Stimulated activated CD8-positive, alpha-beta memory T cell treated with anti-CD3 and anti-CD28 coated beads, Interleukin-4, amount 100 ng/mL, for 24 hours (primary cell): ENCODE data around the gene CNTNAP5.

Experiments used
- DNase-seq: peaks from one replicate; pipeline ENCODE4 v3.0.0-alpha.2; 2020; ENCODE audit warnings: low read depth

Gene CNTNAP5

DNA sequence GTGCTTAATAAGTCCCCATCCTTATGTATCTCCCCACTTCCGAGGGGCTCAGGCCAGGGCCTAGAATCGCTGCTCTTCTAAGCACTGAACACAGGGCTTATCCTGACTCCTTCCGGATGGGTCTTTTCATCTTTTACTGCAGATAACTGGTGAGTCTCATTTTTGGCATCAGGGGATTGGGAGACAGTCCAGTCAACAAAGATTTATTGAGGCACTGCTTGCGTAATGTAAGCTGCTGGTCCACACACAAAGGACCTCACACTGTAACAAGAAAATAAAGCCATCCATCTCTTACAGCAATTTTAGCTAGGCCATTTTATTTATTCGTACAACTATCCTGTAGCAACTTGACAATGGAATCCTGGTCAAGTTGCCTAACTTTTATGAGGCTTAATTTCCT is 600.5 kb downstream of the CNTNAP5 start:
- DNase-seq, result no peak

- no peak for DNase-seq
Measured at GRCh38 chr2:124626993-124627392, 601.9 kb downstream of the CNTNAP5 start.

GRCh38 chr2:124633812-124634211 is 608.7 kb downstream of the CNTNAP5 start:
- DNase-seq, result no peak

- no peak for DNase-seq
Measured at GRCh38 chr2:124639524-124639923, 614.4 kb downstream of the CNTNAP5 start.

DNA sequence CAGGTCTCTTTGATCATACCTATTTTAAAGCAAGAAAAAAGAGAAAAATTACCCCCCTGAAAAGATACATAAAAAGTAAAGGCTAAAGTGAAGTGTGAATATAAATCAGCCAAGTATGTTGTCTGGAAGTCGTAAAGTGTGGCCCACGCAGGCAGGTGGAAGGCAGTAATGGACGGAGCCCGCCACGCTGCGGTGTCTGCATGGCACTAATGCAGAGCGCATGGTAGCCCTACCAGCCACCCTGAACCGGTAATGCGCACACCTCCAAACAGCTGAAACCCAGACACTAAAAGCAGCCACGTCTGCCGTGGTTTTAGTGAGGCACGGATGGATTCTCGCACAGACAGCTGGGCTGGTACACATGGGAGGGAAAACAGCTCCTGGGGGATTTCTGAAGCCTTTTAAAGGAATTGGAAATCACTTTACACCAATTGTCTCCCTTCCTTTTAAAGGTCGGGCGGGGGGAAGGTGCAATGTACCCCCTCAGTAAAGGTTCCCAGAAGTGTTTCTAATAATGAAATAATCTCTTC is 615.2 kb downstream of the CNTNAP5 start:
- no peak for DNase-seq

- DNase-seq, result no peak
Measured at GRCh38 chr2:124646166-124646815, 621.2 kb downstream of the CNTNAP5 start.

- no peak for DNase-seq
Measured at GRCh38 chr2:124647245-124647644, 622.2 kb downstream of the CNTNAP5 start.

DNA sequence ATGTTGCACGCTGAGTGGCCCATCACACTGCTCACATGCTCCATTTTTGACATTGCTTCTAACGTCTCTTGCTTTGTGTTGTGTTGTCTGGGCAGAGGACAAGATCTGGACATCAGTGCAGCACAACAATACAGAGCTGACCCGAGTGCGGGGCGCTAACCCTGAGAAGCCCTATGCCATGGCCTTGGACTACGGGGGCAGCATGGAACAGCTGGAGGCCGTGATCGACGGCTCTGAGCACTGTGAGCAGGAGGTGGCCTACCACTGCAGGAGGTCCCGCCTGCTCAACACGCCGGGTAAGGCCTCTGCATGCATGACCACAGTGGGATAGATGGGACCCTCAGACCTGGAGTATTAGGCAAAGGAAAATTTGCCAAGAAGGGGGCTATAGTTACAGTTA is 622.6 kb downstream of the CNTNAP5 start:
- DNase-seq, result no peak

- DNase-seq, result no peak
Measured at GRCh38 chr2:124649001-124649400, 623.9 kb downstream of the CNTNAP5 start.

- DNase-seq, result no peak
Measured at GRCh38 chr2:124652099-124652498, 627.0 kb downstream of the CNTNAP5 start.

- DNase-seq, result no peak
Measured at GRCh38 chr2:124658373-124658772, 633.3 kb downstream of the CNTNAP5 start.

GRCh38 chr2:124661558-124661957 is 636.5 kb downstream of the CNTNAP5 start:
- no peak for DNase-seq

- DNase-seq, result no peak
Measured at GRCh38 chr2:124662946-124663644, 638.0 kb downstream of the CNTNAP5 start.

GRCh38 chr2:124663645-124663997 is 638.5 kb downstream of the CNTNAP5 start:
- DNase-seq, result no peak

DNA sequence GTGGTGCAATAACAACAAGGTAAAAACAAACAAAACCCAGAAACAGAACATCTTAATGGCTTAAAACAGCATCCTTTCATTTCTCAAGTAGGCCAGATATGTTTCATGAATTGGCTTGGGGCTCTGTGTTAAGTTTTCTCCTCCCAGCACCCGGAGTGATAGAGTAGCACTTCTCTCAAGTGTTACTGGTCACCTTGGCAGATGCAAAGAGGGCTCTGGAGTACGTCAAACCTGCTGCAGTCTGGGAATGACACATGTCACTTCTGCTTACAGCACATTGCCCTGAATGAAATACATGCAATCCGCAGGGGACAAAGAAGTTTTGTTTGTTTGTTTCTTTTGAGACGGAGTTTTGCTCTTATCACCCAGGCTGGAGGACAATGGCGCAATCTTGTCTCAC is 639.3 kb downstream of the CNTNAP5 start:
- no peak for DNase-seq

- DNase-seq, result no peak
Measured at GRCh38 chr2:124666976-124667375, 641.9 kb downstream of the CNTNAP5 start.

DNA sequence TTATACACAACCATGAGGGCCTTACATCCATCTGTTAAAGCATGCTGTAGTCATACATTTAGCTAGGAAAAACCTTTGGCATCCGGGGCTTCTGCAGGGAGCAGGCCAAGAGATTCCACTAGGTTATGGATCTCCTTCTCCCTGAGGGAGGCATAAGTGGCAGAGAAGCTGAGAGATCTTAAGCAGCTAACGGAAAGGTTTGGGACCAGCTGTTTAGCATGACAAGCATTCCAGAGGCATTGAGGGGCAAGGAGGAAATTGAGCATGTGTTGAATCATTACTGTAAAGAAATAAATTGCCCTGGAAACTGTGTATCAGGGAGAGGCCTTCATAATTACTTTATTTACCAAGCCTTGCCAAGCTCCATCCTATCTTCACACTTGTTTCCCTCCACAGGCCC is 643.1 kb downstream of the CNTNAP5 start:
- no peak for DNase-seq

DNA sequence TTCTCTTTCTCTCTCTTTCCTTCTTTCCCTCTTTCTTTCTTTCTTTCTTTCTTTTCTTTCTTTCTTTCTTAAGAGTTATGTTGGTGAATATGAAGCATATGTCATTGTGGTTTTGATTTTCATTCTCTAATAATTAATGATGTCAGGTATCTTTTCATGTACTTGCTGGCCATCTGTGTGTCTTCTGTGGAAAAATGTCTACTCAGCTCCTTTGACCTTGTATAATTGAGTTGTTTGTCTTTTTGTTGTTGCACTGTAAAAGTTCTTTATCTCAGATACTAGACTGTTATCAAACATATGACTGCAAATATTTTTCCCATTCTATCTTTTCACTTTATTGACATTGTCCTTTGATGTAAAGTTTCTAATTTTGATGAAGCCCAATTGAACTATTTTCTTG is 645.1 kb downstream of the CNTNAP5 start:
- no peak for DNase-seq

DNA sequence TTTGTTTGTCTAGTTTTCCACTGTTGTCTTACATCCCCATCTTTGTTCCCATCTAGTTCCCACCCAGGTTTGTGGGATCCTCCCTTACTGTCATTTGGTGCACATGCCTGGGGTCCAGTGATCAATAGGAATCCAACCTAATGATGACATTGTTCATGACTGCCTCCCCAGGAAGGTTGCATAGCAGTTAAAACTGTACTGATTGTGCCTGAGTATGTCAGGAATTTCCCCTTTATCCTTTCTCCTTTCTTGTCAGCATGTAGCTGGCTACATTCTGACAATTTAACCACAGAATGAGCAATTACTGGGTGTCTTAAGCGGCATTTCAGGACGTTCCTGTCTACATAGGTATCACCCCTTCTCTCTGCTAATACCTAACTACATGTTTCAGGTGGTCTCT is 653.0 kb downstream of the CNTNAP5 start:
- DNase-seq, result no peak

GRCh38 chr2:124683536-124684428 is 658.7 kb downstream of the CNTNAP5 start:
- DNase-seq, result no peak

DNA sequence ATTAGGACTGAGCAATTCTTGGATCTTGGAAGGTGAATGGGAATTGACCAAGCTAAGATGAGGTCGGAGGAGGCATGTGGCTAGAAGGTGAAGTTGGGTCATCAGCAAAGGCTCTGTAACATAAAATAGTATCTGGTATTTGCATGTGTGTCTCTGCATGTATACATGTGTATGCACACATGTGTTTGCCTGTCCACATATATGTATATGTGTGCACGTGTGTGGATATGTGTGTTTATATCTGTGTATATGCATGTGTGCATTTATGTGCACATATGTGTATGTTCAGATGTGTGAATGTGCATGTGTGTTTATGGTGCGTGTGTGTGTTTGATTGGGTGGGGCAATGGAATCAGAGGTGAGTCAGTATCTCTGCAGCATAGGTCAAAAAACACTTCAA is 664.3 kb downstream of the CNTNAP5 start:
- no peak for DNase-seq

DNA sequence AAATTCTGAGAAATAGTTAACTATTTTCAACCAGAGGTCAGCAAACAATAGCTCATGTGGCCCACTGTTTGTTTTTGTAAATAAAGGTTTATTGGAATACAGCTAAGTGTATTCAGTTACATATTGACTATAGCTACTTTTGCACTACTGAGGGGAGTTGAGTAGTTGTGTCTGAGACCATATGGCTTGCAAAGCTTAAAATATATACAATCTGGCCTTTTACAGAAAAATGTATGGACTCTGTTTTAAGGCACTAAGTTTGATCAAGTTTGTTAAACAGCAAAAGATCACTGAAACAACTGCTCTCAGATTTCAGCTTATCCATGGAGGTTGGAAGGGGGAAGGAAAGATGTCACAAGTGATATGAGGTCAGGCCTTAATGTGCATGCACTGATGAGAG is 667.1 kb downstream of the CNTNAP5 start:
- no peak for DNase-seq

GRCh38 chr2:124692707-124693106 is 667.6 kb downstream of the CNTNAP5 start:
- no peak for DNase-seq
